OCI-LY7 (cell line): ENCODE data around the gene LRRC57. TPM values are rescaled to one million over a fixed set of nuclear protein-coding genes. Genes with fewer than 3 reads are reported as not detected.

Source experiments
- Bru-seq: library from RNA; stranded (reverse); fragments of 400-500 nt; gene quantifications from one replicate; lab custom pipeline; 2021; lab: Mats Ljungman, UMichigan
- BruChase-seq, 2 experiments: library from RNA; stranded (reverse); fragments of 400-500 nt; gene quantifications; one replicate each; lab custom pipeline; 2021; lab: Mats Ljungman, UMichigan
- BruUV-seq: library from RNA; stranded (reverse); fragments of 400-500 nt; replicated peaks from 2 replicates; lab custom pipeline; 2021; lab: Mats Ljungman, UMichigan
- CTCF ChIA-PET: fragments of 300-600 bp; sonication (Branson Sonifier 250); formaldehyde crosslinking; loops from one replicate; lab custom pipeline; 2022; ENCODE audit warnings: antibody characterized with exemption; ENCODE audit not compliant: unreplicated experiment; lab: Charles Lee
- POLR2A ChIA-PET: fragments of 300-600 bp; sonication (Branson Sonifier 250); formaldehyde crosslinking; loops from one replicate; lab custom pipeline; 2022; ENCODE audit warnings: antibody characterized with exemption; lab: Charles Lee
- DNase-seq: peaks from one replicate; pipeline ENCODE4 v3.0.0-alpha.2; 2015; ENCODE audit warnings: low spot score
- H2AFZ ChIP-seq: fragments of 200-600 bp; sonication (generic), shearing (Covaris generic); 2 replicates; pipeline ENCODE4 v1.6.1; 2014; ENCODE audit warnings: mild to moderate bottlenecking, antibody characterized with exemption, low read length, moderate library complexity
- H3K27ac ChIP-seq: fragments of 200-600 bp; sonication (generic); 2 replicates; pipeline ENCODE4 v1.5.1; 2014; ENCODE audit warnings: mixed run types, low read depth, mild to moderate bottlenecking, moderate library complexity, low read length, inconsistent platforms; ENCODE audit not compliant: poor library complexity, severe bottlenecking
- H3K36me3 ChIP-seq: fragments of 200-600 bp; sonication (generic); 2 replicates; pipeline ENCODE4 v1.6.1; 2014; ENCODE audit warnings: mild to moderate bottlenecking, antibody characterized with exemption, low read length, moderate library complexity, mixed read lengths; ENCODE audit not compliant: insufficient read depth
- H3K4me1 ChIP-seq: fragments of 200-600 bp; sonication (generic); 2 replicates; pipeline ENCODE4 v1.5.1; 2014; ENCODE audit warnings: mild to moderate bottlenecking, low read length; ENCODE audit not compliant: insufficient read depth, poor library complexity, severe bottlenecking
- H3K4me2 ChIP-seq: fragments of 200-600 bp; sonication (generic); 2 replicates; pipeline ENCODE4 v1.6.1; 2014; ENCODE audit warnings: mild to moderate bottlenecking, low read length
- H3K4me3 ChIP-seq: fragments of 200-600 bp; sonication (generic); 2 replicates; pipeline ENCODE4 v1.5.1; 2014; ENCODE audit warnings: mild to moderate bottlenecking, low read depth, low read length; ENCODE audit not compliant: poor library complexity, severe bottlenecking
- H3K79me2 ChIP-seq: fragments of 200-600 bp; sonication (generic); 2 replicates; pipeline ENCODE4 v1.6.1; 2016; ENCODE audit warnings: low read depth, mild to moderate bottlenecking, low read length, moderate library complexity, mixed read lengths; ENCODE audit not compliant: insufficient read depth
- H3K9me2 ChIP-seq: fragments of 200-600 bp; sonication (generic); 2 replicates; pipeline ENCODE4 v1.6.1; 2016; ENCODE audit warnings: mild to moderate bottlenecking, low read length, mixed read lengths; ENCODE audit not compliant: insufficient read depth
- H3K9me3 ChIP-seq: fragments of 200-600 bp; sonication (generic); 2 replicates; pipeline ENCODE4 v1.6.1; 2014; ENCODE audit warnings: mild to moderate bottlenecking, mixed run types, low read length, mixed read lengths
- H4K20me1 ChIP-seq: fragments of 200-600 bp; sonication (generic); 2 replicates; pipeline ENCODE4 v1.6.1; 2014; ENCODE audit warnings: mild to moderate bottlenecking, antibody characterized with exemption, low read length, moderate library complexity, mixed read lengths; ENCODE audit not compliant: insufficient read depth
- EZH2phosphoT487 ChIP-seq: fragments of 200-600 bp; sonication (generic); IDR thresholded peaks from 2 replicates; pipeline ENCODE4 v1.6.1; 2018; ENCODE audit warnings: low read depth, borderline replicate concordance, mild to moderate bottlenecking, mixed run types, antibody characterized with exemption, low read length, moderate library complexity, mixed read lengths
- intact Hi-C: fragments of 100-400 bp; cut with micrococcal nuclease; formaldehyde crosslinking; loops from one replicate; pipeline ENCODE4 v1.10.0; 2022; ENCODE audit not compliant: unreplicated experiment
- long read RNA-seq: library from polyadenylated mRNA; stranded (forward); transcript quantifications from one replicate; pipeline ENCODE4 v2.0.0, GENCODE V29; 2022
- total RNA-seq, 2 experiments: library from RNA; depleted of rRNA in 1 of 2; stranded (reverse); fragments of >200 nt in 1 of 2; shearing (Covaris generic) in 1 of 2; gene quantifications; 2 replicates each; pipeline ENCODE4 v1.2.3, GENCODE V29; 2014 to 2022
- TF ChIP-seq, protein P1 (sequence below): fragments of 200-600 bp; sonication (generic); conservative IDR thresholded peaks from 2 replicates; pipeline ENCODE4 v1.5.1; 2014; ENCODE audit warnings: mild to moderate bottlenecking, antibody characterized with exemption, low read length, moderate library complexity, mixed read lengths

LRRC57 gene
- total RNA-seq (2014; rRNA removed; shearing (Covaris generic)) (17.9 and 18.5 TPM in 2 replicates), total RNA-seq (2022) (21.1 and 29.0 TPM in 2 replicates), Bru-seq, nascent RNA (percentile 69 among the genes with signal in this experiment), BruChase-seq, experiment 1, labeled RNA remaining after a 6-hour chase (percentile 80 among the genes with signal in this experiment), BruChase-seq, experiment 2, labeled RNA remaining after a 2-hour chase (percentile 93 among the genes with signal in this experiment)
- long read RNA-seq, full-length matches to known transcripts, result 34 of 42 reads
- long read RNA-seq, partial matches to known transcripts, result 3 of 42 reads
- long read RNA-seq, other reads (novel, unspliced or antisense), result 5 of 42 reads

DNA sequence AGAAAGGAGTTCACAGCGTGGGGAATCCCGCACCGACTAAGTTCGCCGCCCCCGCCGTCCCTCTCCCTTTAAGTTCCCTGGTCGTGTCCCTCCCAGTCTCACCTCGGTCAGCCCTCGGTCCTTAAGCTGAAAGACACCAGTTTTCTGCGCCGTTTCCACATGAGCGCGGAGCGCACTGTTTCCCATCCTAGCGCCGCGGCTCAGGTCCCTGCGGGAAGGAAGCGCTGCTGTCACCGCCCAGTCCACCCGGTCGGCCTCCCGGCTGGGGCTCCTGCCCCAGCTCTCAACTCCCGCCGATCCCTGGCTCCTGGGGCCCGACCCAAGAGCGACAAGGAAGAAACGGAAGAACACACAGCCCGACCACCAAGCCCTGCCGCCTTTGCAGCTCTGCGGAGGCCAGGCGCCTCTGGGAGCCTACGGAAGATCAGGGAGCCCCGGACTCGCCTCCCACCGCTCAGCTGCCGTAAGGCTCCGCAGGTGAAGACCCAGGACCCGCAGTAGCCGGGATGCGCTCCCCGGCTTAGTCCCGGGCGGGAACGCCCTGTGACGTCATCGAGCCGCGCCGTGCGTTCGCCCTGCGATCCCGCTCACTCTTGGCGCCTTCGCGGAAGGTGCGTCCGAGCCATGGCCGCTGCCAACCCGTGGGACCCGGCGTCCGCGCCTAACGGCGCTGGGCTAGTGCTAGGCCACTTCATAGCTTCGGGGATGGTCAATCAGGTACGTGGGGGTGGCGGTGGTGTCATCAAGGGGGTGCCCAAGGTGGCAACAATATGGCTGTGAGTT lies at the start of gene LRRC57, which contains the start of gene HAUS2:
Gene LRRC57 (minus strand): TSS at position 545 of the 783 bp plus-strand sequence. CDS start 359 bp downstream, at position 186.
Gene HAUS2 (plus strand): TSS at position 590 of the 783 bp plus-strand sequence. CDS start 35 bp downstream, at position 625.
- Histone ChIP-seq H3K4me1 (peaks cover 45% of the 10 kb centered on the region), H3K4me2 (peak within 1 kb of the TSS; percentile 83), H3K9me3 (no peaks in the 10 kb centered on the region), H3K79me2 (peaks cover 60% of the 10 kb centered on the region), H3K4me3 (peak within 1 kb of the TSS; percentile 98), H2AFZ (peak within 1 kb of the TSS; percentile 89), H3K27ac (peak within 1 kb of the TSS; percentile 71), H4K20me1 (0 out of 2 replicates have a peak, but pooled peaks cover 10% of the 10 kb centered on the region), H3K36me3 (peaks cover 59% of the 10 kb centered on the region), H3K9me2 (no peaks in the 10 kb centered on the region)
- TF ChIP-seq, protein P1, sequence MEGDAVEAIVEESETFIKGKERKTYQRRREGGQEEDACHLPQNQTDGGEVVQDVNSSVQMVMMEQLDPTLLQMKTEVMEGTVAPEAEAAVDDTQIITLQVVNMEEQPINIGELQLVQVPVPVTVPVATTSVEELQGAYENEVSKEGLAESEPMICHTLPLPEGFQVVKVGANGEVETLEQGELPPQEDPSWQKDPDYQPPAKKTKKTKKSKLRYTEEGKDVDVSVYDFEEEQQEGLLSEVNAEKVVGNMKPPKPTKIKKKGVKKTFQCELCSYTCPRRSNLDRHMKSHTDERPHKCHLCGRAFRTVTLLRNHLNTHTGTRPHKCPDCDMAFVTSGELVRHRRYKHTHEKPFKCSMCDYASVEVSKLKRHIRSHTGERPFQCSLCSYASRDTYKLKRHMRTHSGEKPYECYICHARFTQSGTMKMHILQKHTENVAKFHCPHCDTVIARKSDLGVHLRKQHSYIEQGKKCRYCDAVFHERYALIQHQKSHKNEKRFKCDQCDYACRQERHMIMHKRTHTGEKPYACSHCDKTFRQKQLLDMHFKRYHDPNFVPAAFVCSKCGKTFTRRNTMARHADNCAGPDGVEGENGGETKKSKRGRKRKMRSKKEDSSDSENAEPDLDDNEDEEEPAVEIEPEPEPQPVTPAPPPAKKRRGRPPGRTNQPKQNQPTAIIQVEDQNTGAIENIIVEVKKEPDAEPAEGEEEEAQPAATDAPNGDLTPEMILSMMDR, result no peak
- no peak for TF ChIP-seq EZH2phosphoT487
- peak; percentile 90 for DNase-seq
- CTCF ChIA-PET, result interaction anchor here (0.6 kb wide), 2 partner anchors 58 to 85 kb away, joined by 3 to 7 read pairs; partner anchors contain the start of gene ZNF106
- intact Hi-C loops, result loop anchor here (2.0 to 10.0 kb wide), 2 partner anchors 58 to 106 kb away; partner anchors contain the start of gene ZNF106
- POLR2A ChIA-PET, result interaction anchor here (0.6 to 3.4 kb wide), 10 partner anchors 10 to 1777 kb away, joined by 3 to 15 read pairs (median 3); partner anchors contain the start of genes STARD9 and ZNF106
- BruUV-seq, result no TSS peak

DNA sequence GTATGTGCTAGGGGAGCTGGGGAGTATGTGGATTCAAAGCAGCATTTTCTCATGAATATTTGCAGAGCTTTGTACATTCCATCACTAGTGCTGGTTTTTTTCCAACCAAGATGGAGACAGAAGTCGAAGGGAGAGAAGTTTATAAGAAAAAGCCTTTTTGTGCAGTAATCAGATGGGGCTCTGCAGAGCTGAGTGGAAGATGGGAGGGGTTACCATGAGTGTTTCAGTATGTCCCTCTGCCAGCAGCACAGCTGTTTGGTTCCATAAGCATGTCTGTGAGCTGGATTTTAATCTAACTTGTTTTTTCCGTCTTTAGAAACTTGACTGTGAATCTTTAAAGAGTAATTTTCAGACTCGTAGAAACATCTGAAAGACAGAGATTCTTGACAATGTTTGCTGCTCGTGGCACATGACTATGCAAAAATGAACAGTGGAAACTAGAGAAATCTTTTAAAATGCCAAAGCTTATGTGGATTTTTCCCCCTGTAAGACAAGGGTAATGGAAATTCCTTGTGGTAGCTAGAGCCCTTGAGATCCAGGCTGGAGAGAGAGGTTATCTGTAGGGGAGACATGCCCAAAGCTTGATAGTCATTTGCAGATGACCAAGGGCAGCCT lies 47.1 kb upstream of the LRRC57 start:
- no peak overlapping the region for H3K27ac ChIP-seq
- no peak overlapping the region for H2AFZ ChIP-seq
- CTCF ChIA-PET, result no interaction called here
- no peak for DNase-seq
- intact Hi-C loops, result no loop called here
- no peaks in the 10 kb centered on the region for H3K4me1 ChIP-seq
- no peak overlapping the region; the same call in 1 of the 2 replicates for H3K4me2 ChIP-seq
- peaks cover 16% of the 10 kb centered on the region for H3K36me3 ChIP-seq
- H3K79me2 ChIP-seq, result no peaks in the 10 kb centered on the region
- no TSS peak for BruUV-seq
- no peaks in the 10 kb centered on the region for H4K20me1 ChIP-seq
- TF ChIP-seq EZH2phosphoT487, result no peak
- TF ChIP-seq, protein P1, result no peak
- H3K9me3 ChIP-seq, result no peaks in the 10 kb centered on the region; the same call in 1 of the 2 replicates
- H3K4me3 ChIP-seq, result no peak overlapping the region
- POLR2A ChIA-PET, result interaction anchor here (0.6 kb wide), 2 partner anchors 21 to 1180 kb away, joined by 3 to 6 read pairs; partner anchors contain the start of gene STARD9
- no peaks in the 10 kb centered on the region for H3K9me2 ChIP-seq
